GM12873 (cell line): ENCODE measurements around the gene MYH9.
A peak's percentile ranks its signal among the peaks of the same experiment; 100 is the strongest.

ENCODE experiments used
- CTCF ChIP-seq: IDR thresholded peaks from 2 replicates; pipeline ENCODE4 v1.5.1; 2012; ENCODE audit warnings: low read depth, mild to moderate bottlenecking, moderate library complexity, low read length, control low read depth; ENCODE audit not compliant: insufficient read depth; ENCODE audit errors: missing control alignments

MYH9 gene

GRCh38 chr22:36406721-36407120, 19.0 kb upstream of the MYH9 start:
- TF ChIP-seq CTCF = no peak

GRCh38 chr22:36405671-36406538, 18.1 kb upstream of the MYH9 start:
- TF ChIP-seq CTCF = peak; percentile 3

- no peak for TF ChIP-seq CTCF
These were observed 17.5 kb upstream of the MYH9 start for GRCh38 chr22:36405221-36405661.

GRCh38 chr22:36404446-36404845, 16.7 kb upstream of the MYH9 start:
- no peak for TF ChIP-seq CTCF

GRCh38 chr22:36399472-36399778, 11.7 kb upstream of the MYH9 start:
- TF ChIP-seq CTCF = no peak

GRCh38 chr22:36398601-36399471, 11.1 kb upstream of the MYH9 start:
- TF ChIP-seq CTCF = no peak
